Right lobe of liver (tissue), 6 donors: ENCODE data around the gene ENPP6. TPM values are rescaled to one million over a fixed set of nuclear protein-coding genes. Genes with fewer than 3 reads are reported as not detected.

Source experiments
- ATAC-seq, 4 donors: fragments of 200-7000 bp; cut with Tn5 transposase; one replicate each; pipeline ENCODE4 v1.9.1; 2020; ENCODE audit warnings: mild to moderate bottlenecking in 4 of 4, moderate library complexity in 4 of 4
- DNase-seq, 3 donors: peaks; one replicate each; pipeline ENCODE4 v3.0.0-alpha.2; 2020
- H3K27ac ChIP-seq, 3 donors: fragments of 200-600 bp; one replicate each; pipeline ENCODE4 v1.8.0; 2022
- H3K27me3 ChIP-seq, 2 donors: fragments of 200-600 bp; one replicate each; pipeline ENCODE4 v1.8.0; 2022
- H3K36me3 ChIP-seq, 4 donors: fragments of 200-600 bp; sonication (generic) in 1 of 4; one replicate each; pipeline versions ENCODE4 v1.5.1 to v1.8.0; 2017 to 2022; ENCODE audit warnings: control low read depth in 1 of 4
- H3K4me1 ChIP-seq, 4 donors: fragments of 200-600 bp; sonication (generic) in 1 of 4; one replicate each; pipeline versions ENCODE4 v1.5.1 to v1.8.0; 2017 to 2022; ENCODE audit warnings: control low read depth in 1 of 4
- H3K4me3 ChIP-seq, 3 donors: fragments of 200-600 bp; one replicate each; pipeline ENCODE4 v1.8.0; 2022
- H3K9me3 ChIP-seq, 4 donors: fragments of 200-600 bp; sonication (generic) in 1 of 4; one replicate each; pipeline versions ENCODE4 v1.5.1 to v1.8.0; 2017 to 2022; ENCODE audit warnings: control low read depth in 1 of 4
- POLR2A ChIP-seq: fragments of 450-650 bp; IDR thresholded peaks from one replicate; pipeline ENCODE4 v1.6.1; 2017; ENCODE audit warnings: antibody characterized with exemption, mild to moderate bottlenecking
- WGBS: methylation state at CpG from one replicate; pipeline ENCODE4 v1.1.6; 2018; ENCODE audit warnings: low coverage, low lambda C conversion rate; ENCODE audit not compliant: insufficient coverage; ENCODE audit errors: missing lambda C conversion rate; 5-methylcytosine and 5-hydroxymethylcytosine counted together
- intact Hi-C, 2 donors: fragments of 100-400 bp; cut with DNase I; formaldehyde crosslinking; loops; one replicate each; pipeline versions ENCODE4 v1.11.2 to v1.14.1; 2022
- total RNA-seq, 6 experiments: library from RNA; depleted of rRNA in 2 of 6; stranded (reverse); fragments of >200 nt in 2 of 6; fragmentation: NEBNext Ultra II Directional in 3 of 6; extraction: Animal tissue kit (Norgen Biotek cat#: 25700) in 3 of 6; gene quantifications; one replicate each; pipeline versions ENCODE4 v1.1.0 to v1.2.4, GENCODE V29; 2016 to 2023
- TF ChIP-seq, protein P1 (sequence below), 4 donors: fragments of 200-600 bp in 3 of 4; fragments of 450-650 bp in 1 of 4; IDR thresholded peaks; one replicate each; pipeline versions ENCODE4 v1.5.1 to v1.8.0; 2016 to 2022; ENCODE audit warnings: antibody characterized with exemption in 4 of 4, mild to moderate bottlenecking in 2 of 4
- donor health status: DM: no; HTN: yes; CAD: no.
- donor health status: DM: no; HTN: no; CAD: no.
- donor health status: DM: no; HTN: no; CAD: no.
- donor health status: DM: no; HTN: yes; CAD: no.
- donor health status: DM: no; HTN: yes; CAD: no.

The ENPP6 gene
- total RNA-seq, 6 experiments from 2014 or later: 0.06 to 0.42 TPM; not detected in 4

DNA sequence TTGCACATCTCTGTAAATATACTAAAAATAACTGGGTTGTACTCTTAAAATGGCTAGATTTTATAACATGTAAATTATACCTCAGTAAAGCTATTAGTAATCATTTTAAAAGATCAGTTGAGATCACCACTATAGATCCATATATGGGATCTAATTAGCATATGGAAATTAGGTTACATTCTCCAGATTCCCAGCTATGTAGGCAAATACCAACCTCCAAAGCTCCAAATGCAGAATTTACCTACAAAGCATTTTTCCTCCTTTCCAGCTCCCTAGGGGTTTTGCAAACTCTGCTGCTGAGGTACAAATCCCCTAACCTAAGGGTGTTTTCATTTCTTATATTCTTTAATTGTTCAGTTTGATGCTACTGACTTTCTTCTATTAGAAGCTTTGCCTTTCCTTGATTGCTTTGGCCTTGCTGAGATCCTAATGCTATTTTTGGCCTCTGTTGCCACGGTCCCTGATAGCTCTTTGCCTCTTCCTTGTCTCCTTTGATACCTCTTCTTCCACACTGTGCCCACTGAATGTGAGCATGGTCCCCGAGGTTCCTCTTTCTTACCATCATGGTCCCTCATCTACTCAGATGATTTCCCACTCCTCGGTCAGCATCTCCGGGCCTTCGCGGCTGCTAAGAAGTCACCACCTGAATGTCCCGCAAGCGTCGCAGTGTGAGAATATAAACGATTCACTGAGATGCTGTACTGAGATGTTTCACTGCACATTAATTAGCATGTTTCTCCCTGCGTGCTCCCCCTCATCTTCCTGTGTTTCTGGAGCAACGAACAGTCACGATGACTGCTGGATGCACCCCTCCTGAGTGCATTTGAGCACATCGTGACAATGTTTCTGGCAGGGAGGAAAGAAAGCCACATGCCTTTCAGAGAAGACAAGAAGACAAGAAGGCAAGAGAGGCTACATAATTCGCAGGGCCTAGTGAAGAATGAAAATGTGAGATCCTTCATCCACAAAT, 23.8 kb downstream of the ENPP6 start:
- no peak overlapping the region for H3K27ac ChIP-seq
- WGBS: 78% methylated on average over 15 of the region's 15 CpGs
- no peaks in the 10 kb centered on the region for H3K9me3 ChIP-seq
- H3K27me3 ChIP-seq: no peaks in the 10 kb centered on the region
- ATAC-seq (no peak), DNase-seq (no peak)
- peaks cover 0 to 8% (median 0%) of the 10 kb centered on the region in 4 donors for H3K4me1 ChIP-seq
- H3K36me3 ChIP-seq: no peaks in the 10 kb centered on the region
- intact Hi-C loops: no loop called here
- TF ChIP-seq, protein P1, sequence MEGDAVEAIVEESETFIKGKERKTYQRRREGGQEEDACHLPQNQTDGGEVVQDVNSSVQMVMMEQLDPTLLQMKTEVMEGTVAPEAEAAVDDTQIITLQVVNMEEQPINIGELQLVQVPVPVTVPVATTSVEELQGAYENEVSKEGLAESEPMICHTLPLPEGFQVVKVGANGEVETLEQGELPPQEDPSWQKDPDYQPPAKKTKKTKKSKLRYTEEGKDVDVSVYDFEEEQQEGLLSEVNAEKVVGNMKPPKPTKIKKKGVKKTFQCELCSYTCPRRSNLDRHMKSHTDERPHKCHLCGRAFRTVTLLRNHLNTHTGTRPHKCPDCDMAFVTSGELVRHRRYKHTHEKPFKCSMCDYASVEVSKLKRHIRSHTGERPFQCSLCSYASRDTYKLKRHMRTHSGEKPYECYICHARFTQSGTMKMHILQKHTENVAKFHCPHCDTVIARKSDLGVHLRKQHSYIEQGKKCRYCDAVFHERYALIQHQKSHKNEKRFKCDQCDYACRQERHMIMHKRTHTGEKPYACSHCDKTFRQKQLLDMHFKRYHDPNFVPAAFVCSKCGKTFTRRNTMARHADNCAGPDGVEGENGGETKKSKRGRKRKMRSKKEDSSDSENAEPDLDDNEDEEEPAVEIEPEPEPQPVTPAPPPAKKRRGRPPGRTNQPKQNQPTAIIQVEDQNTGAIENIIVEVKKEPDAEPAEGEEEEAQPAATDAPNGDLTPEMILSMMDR (IDR thresholded peaks at IDR 0.05): no peak
- no peak for TF ChIP-seq POLR2A
- H3K4me3 ChIP-seq: no peak overlapping the region

DNA sequence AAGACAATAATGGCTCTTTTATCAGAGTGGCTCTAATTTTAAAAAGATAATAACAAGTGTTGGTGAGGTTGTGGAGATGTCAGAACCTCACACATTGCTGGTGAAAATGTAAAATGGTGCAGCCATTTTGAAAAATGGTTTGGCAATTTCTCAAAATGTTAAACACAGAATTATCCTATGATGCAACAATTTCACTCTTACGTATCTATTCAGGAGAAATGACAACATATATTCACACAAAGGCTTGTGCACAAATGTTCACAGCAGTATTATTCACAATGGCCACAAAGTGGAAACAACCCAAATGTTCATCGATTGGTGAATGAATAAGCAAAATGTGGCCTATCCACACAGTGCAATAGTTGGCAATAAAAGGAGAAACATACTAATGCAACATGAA, 24.7 kb downstream of the ENPP6 start:
- TF ChIP-seq, protein P1 (IDR thresholded peaks at IDR 0.05): no peak
- no peak for TF ChIP-seq POLR2A
- H3K4me3 ChIP-seq: no peak overlapping the region
- H3K9me3 ChIP-seq: no peaks in the 10 kb centered on the region
- ATAC-seq (no peak), DNase-seq (no peak)
- intact Hi-C loops: no loop called here
- 73% methylated on average over 2 of the region's 2 CpGs for WGBS
- H3K27ac ChIP-seq: no peak overlapping the region
- peaks cover 0 to 8% (median 0%) of the 10 kb centered on the region in 4 donors for H3K4me1 ChIP-seq
- no peaks in the 10 kb centered on the region for H3K27me3 ChIP-seq
- no peaks in the 10 kb centered on the region for H3K36me3 ChIP-seq

DNA sequence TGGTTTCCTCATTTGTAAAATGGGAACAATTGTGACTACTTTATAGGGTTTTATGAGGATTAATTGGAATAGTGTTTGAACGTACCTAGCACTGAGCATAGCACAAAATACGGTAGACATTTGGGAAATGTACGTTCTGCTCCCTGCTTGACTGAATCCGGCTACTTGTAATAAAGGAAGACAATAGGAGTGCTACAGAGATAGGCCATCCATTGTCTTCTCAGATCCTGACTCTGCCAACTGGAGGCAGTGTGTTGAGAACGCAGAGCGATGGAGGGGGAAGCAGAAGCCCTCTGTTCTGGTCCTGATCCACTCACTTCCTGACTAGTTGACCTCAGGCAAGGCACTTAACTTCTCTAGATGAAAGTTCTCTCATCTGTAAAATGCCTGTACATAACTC, 26.4 kb downstream of the ENPP6 start:
- intact Hi-C loops: no loop called here
- ATAC-seq (no peak), DNase-seq (no peak)
- WGBS: 89% methylated on average over 6 of the region's 6 CpGs
- no peaks in the 10 kb centered on the region for H3K36me3 ChIP-seq
- H3K27ac ChIP-seq: no peak overlapping the region
- TF ChIP-seq, protein P1 (IDR thresholded peaks at IDR 0.05): no peak
- TF ChIP-seq POLR2A: no peak
- H3K4me1 ChIP-seq: peaks cover 0 to 8% (median 0%) of the 10 kb centered on the region in 4 donors
- H3K27me3 ChIP-seq: no peaks in the 10 kb centered on the region
- H3K9me3 ChIP-seq: no peaks in the 10 kb centered on the region
- no peak overlapping the region for H3K4me3 ChIP-seq

DNA sequence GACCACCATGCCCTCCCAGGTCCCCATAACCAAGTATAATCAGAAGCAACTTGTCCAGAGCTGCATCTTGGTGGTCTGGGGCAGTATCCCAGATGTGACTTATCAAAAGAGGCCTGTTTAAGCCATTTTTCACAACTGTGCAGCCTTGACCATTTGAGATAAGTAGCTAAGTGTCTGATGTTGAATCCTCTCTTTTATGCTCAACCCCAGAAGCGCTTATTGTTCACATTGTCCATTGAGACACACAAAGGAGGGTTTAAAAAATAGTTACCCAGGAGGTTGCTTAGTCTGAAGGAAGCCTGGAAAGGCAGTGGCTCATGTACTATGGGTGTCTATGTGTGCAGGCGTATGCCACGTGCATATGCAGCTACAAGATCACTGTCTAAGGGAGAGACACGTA, 27.0 kb downstream of the ENPP6 start:
- no peaks in the 10 kb centered on the region for H3K9me3 ChIP-seq
- WGBS: 86% methylated on average over 3 of the region's 4 CpGs
- no peak for TF ChIP-seq POLR2A
- TF ChIP-seq, protein P1 (IDR thresholded peaks at IDR 0.05): no peak
- H3K27ac ChIP-seq: no peak overlapping the region
- DNase-seq: no peak
- intact Hi-C loops: no loop called here
- no peaks in the 10 kb centered on the region for H3K27me3 ChIP-seq
- H3K4me1 ChIP-seq: peaks cover 0 to 8% (median 0%) of the 10 kb centered on the region in 4 donors
- H3K36me3 ChIP-seq: no peaks in the 10 kb centered on the region
- no peak for ATAC-seq
- no peak overlapping the region for H3K4me3 ChIP-seq
